Stimulated activated effector memory CD8-positive, alpha-beta T cell treated with anti-CD3 and anti-CD28 coated beads, Interleukin-12 subunit alpha, Interleukin-12 subunit beta, amount 100 ng/mL, for 72 hours (primary cell): ENCODE data around the gene PLEKHD1.
"Not testable (repeated sequence)": the region's sequence is repeated elsewhere in the genome, so short reads cannot be mapped to it uniquely, and the experiment has no call there.

Experiments used
- ATAC-seq: fragments of 150-1000 bp; cut with Tn5 transposase; 2 replicates; pipeline ENCODE4 v1.10.0; 2021
- DNase-seq, 2 donors: peaks; one replicate each; pipeline ENCODE4 v3.0.0; 2021 to 2022; ENCODE audit warnings: low spot score in 2 of 2
- H3K27ac Mint-ChIP-seq: one replicate; pipeline ENCODE4 v1.8.0; 2022; ENCODE audit warnings: mild to moderate bottlenecking, mixed read lengths
- H3K36me3 Mint-ChIP-seq: one replicate; pipeline ENCODE4 v1.8.0; 2022; ENCODE audit warnings: mild to moderate bottlenecking, mixed read lengths
- H3K4me1 Mint-ChIP-seq: one replicate; pipeline ENCODE4 v1.8.0; 2022; ENCODE audit warnings: mixed read lengths
- H3K4me3 Mint-ChIP-seq: one replicate; pipeline ENCODE4 v1.8.0; 2022; ENCODE audit warnings: mild to moderate bottlenecking, mixed read lengths
- H3K9me3 Mint-ChIP-seq: one replicate; pipeline ENCODE4 v1.8.0; 2022; ENCODE audit warnings: mixed read lengths

The PLEKHD1 gene

GRCh38 chr14:69493038-69493437, 8.5 kb downstream of the PLEKHD1 start:
- Mint-ChIP-seq H3K27ac (no peak overlapping the region), H3K9me3 (no peaks in the 10 kb centered on the region), H3K4me1 (no peaks in the 10 kb centered on the region), H3K4me3 (no peak overlapping the region), H3K36me3 (no peaks in the 10 kb centered on the region)
- ATAC-seq (no peak), DNase-seq (no peak)

- Mint-ChIP-seq H3K4me3 (no peak overlapping the region), H3K4me1 (no peaks in the 10 kb centered on the region), H3K9me3 (no peaks in the 10 kb centered on the region), H3K27ac (no peak overlapping the region), H3K36me3 (no peaks in the 10 kb centered on the region)
- DNase-seq: no peak
- no peak for ATAC-seq
These were observed 9.3 kb downstream of the PLEKHD1 start for GRCh38 chr14:69493791-69494190.

- no peaks in the 10 kb centered on the region for H3K4me1 Mint-ChIP-seq
- H3K27ac Mint-ChIP-seq: no peak overlapping the region
- H3K4me3 Mint-ChIP-seq: no peak overlapping the region
- no peaks in the 10 kb centered on the region for H3K9me3 Mint-ChIP-seq
- ATAC-seq: no peak
- DNase-seq: no peak
- no peaks in the 10 kb centered on the region for H3K36me3 Mint-ChIP-seq
These were observed 10.9 kb downstream of the PLEKHD1 start for GRCh38 chr14:69495341-69495921.

- DNase-seq, H3K36me3 Mint-ChIP-seq, ATAC-seq, H3K4me1 Mint-ChIP-seq, H3K27ac Mint-ChIP-seq, H3K9me3 Mint-ChIP-seq, H3K4me3 Mint-ChIP-seq: not testable (repeated sequence)
These were observed 13.3 kb downstream of the PLEKHD1 start for GRCh38 chr14:69497866-69498265.

- not testable (repeated sequence) for H3K27ac Mint-ChIP-seq, ATAC-seq, DNase-seq
These were observed 13.8 kb downstream of the PLEKHD1 start for GRCh38 chr14:69498286-69498685.

GRCh38 chr14:69499436-69499835, 14.9 kb downstream of the PLEKHD1 start:
- DNase-seq (no peak), ATAC-seq (no peak)
- no peaks in the 10 kb centered on the region for H3K36me3 Mint-ChIP-seq
- no peaks in the 10 kb centered on the region for H3K9me3 Mint-ChIP-seq
- H3K27ac Mint-ChIP-seq: no peak overlapping the region
- H3K4me3 Mint-ChIP-seq: no peak overlapping the region
- no peaks in the 10 kb centered on the region for H3K4me1 Mint-ChIP-seq

More at GRCh38 chr14:69498286-69498685, 13.8 kb downstream of the PLEKHD1 start:
- not testable (repeated sequence) for H3K36me3 Mint-ChIP-seq, H3K9me3 Mint-ChIP-seq, H3K4me1 Mint-ChIP-seq, H3K4me3 Mint-ChIP-seq

- no peaks in the 10 kb centered on the region for H3K9me3 Mint-ChIP-seq
- no peaks in the 10 kb centered on the region for H3K4me1 Mint-ChIP-seq
- H3K27ac Mint-ChIP-seq: no peak overlapping the region
- no peak for DNase-seq
- H3K4me3 Mint-ChIP-seq: no peak overlapping the region
- no peak for ATAC-seq
- no peaks in the 10 kb centered on the region for H3K36me3 Mint-ChIP-seq
These were observed 15.6 kb downstream of the PLEKHD1 start for GRCh38 chr14:69500096-69500495.

- DNase-seq (no peak), ATAC-seq (no peak)
- no peak overlapping the region for H3K27ac Mint-ChIP-seq
- no peak overlapping the region for H3K4me3 Mint-ChIP-seq
- H3K36me3 Mint-ChIP-seq: no peaks in the 10 kb centered on the region
- H3K9me3 Mint-ChIP-seq: no peaks in the 10 kb centered on the region
- H3K4me1 Mint-ChIP-seq: no peaks in the 10 kb centered on the region
These were observed 16.2 kb downstream of the PLEKHD1 start for GRCh38 chr14:69500736-69501135.

- no peak overlapping the region for H3K27ac Mint-ChIP-seq
- no peaks in the 10 kb centered on the region for H3K36me3 Mint-ChIP-seq
- ATAC-seq (no peak), DNase-seq (no peak)
- no peaks in the 10 kb centered on the region for H3K9me3 Mint-ChIP-seq
- no peak overlapping the region for H3K4me3 Mint-ChIP-seq
- no peaks in the 10 kb centered on the region for H3K4me1 Mint-ChIP-seq
These were observed 16.9 kb downstream of the PLEKHD1 start for GRCh38 chr14:69501423-69501838.

- DNase-seq (no peak), ATAC-seq (no peak)
- no peaks in the 10 kb centered on the region for H3K4me1 Mint-ChIP-seq
- H3K9me3 Mint-ChIP-seq: no peaks in the 10 kb centered on the region
- H3K4me3 Mint-ChIP-seq: no peak overlapping the region
- H3K27ac Mint-ChIP-seq: no peak overlapping the region
- H3K36me3 Mint-ChIP-seq: no peaks in the 10 kb centered on the region
These were observed 20.2 kb downstream of the PLEKHD1 start for GRCh38 chr14:69504775-69505174.

GRCh38 chr14:69505338-69506240, 21.1 kb downstream of the PLEKHD1 start:
- Mint-ChIP-seq H3K4me1 (no peaks in the 10 kb centered on the region), H3K4me3 (no peak overlapping the region), H3K36me3 (no peaks in the 10 kb centered on the region), H3K9me3 (no peaks in the 10 kb centered on the region), H3K27ac (no peak overlapping the region)
- DNase-seq (no peak), ATAC-seq (no peak)

- no peak overlapping the region for H3K27ac Mint-ChIP-seq
- H3K4me1 Mint-ChIP-seq: no peaks in the 10 kb centered on the region
- ATAC-seq (no peak), DNase-seq (no peak)
- H3K9me3 Mint-ChIP-seq: no peaks in the 10 kb centered on the region
- no peak overlapping the region for H3K4me3 Mint-ChIP-seq
- no peaks in the 10 kb centered on the region for H3K36me3 Mint-ChIP-seq
These were observed 21.7 kb downstream of the PLEKHD1 start for GRCh38 chr14:69506241-69506595.

- Mint-ChIP-seq H3K4me1 (no peaks in the 10 kb centered on the region), H3K9me3 (peaks cover 2% of the 10 kb centered on the region), H3K36me3 (no peaks in the 10 kb centered on the region), H3K4me3 (no peak overlapping the region), H3K27ac (no peak overlapping the region)
- no peak for DNase-seq
- ATAC-seq: no peak
These were observed 34.0 kb downstream of the PLEKHD1 start for GRCh38 chr14:69518289-69519101.

- ATAC-seq: no peak
- H3K27ac Mint-ChIP-seq: no peak overlapping the region
- H3K4me3 Mint-ChIP-seq: no peak overlapping the region
- H3K9me3 Mint-ChIP-seq: peaks cover 2% of the 10 kb centered on the region
- H3K36me3 Mint-ChIP-seq: no peaks in the 10 kb centered on the region
- no peaks in the 10 kb centered on the region for H3K4me1 Mint-ChIP-seq
- DNase-seq: no peak
These were observed 34.9 kb downstream of the PLEKHD1 start for GRCh38 chr14:69519204-69520100.

- Mint-ChIP-seq H3K36me3 (no peaks in the 10 kb centered on the region), H3K9me3 (no peaks in the 10 kb centered on the region), H3K4me3 (no peak overlapping the region), H3K4me1 (no peaks in the 10 kb centered on the region), H3K27ac (no peak overlapping the region)
- ATAC-seq (no peak), DNase-seq (no peak)
These were observed 37.5 kb downstream of the PLEKHD1 start for GRCh38 chr14:69522026-69522425.
